Fibroblast of skin of right biceps (primary cell): Measurements from ENCODE around the gene GALNT17.

Source experiments
- DNase-seq: peaks from one replicate; pipeline ENCODE4 v3.0.0-alpha.2; 2013

Gene GALNT17

GRCh38 chr7:71645836-71646235 is 513.9 kb downstream of the GALNT17 start:
- DNase-seq = peak; percentile 25

DNA sequence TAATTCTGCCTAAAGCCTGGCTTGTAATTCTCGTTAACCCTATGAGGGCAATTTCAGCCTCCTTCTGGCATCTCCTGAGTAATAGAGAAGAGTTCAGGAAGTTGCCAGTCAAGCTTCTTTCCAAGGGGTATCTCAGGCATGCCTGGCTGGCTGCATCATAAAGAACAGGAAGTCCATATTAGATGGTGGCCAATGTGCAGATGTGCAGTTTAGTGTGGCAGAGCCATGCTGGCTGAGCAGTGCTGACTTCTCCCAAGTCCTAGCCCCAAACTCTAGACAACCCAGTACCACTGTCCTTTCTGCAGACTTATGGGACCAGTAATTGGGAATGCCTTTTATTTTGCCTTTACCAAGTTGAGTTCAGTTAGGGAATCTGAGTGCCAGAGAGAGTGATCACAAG is 517.9 kb downstream of the GALNT17 start:
- DNase-seq = no peak

DNA sequence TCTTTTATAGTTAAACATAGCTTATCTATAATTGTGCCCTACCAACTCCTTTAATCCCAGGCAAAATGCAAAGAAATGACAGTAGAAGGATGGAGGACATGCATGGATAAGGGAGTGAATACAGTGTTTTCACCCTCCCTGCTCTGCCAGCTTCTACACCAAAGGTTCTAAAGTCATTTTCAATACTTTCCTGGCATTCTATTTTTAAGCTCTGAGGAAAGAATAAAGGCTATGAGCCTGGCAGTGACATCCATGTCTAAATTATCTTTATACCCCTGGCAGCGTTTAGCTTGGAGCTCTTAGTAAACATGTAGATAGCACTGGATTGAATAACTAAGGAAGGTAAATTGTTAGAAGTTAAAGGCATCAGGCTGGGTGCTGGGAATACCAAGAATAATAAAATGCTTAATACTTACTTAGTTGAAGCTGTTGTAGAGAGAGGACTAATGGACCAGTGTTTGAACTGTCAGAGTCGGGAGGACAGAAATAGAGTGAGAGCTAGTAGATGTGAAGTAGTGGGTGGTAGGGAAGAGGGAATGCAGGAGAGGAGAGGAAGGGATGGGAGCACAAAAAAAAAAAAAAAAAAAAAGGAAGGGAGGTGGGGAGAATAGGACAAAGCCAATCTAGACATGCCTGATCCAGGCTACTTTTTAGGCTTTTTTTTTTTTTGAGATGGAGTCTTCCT is 518.9 kb downstream of the GALNT17 start:
- DNase-seq = no peak

GRCh38 chr7:71652510-71652909 is 520.6 kb downstream of the GALNT17 start:
- no peak for DNase-seq

DNA sequence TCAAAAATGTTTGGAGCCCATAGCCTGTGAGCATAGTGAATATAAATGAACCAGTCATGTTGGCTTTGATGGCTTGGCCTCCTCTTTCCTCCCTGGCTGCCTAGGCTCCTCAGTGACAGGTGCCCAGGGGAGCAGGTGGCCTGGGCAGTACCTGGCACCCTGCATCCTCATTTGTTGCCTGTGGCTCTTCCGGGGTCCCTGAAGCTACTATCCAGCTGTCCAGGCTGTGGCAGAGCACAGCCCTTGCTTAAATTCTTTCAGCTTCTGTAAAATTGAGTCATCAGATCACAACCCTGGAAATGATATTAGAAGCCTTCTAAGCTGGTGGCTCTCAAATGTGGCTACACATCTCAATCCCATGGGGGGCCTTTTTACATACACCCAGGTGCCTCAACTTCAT is 525.4 kb downstream of the GALNT17 start:
- DNase-seq = no peak

- no peak for DNase-seq
Observed at GRCh38 chr7:71659622-71660021, 527.7 kb downstream of the GALNT17 start.

- DNase-seq = no peak
Observed at GRCh38 chr7:71661671-71662224, 529.8 kb downstream of the GALNT17 start.

- no peak for DNase-seq
Observed at GRCh38 chr7:71665716-71666115, 533.8 kb downstream of the GALNT17 start.

- no peak for DNase-seq
Observed at GRCh38 chr7:71668572-71668971, 536.6 kb downstream of the GALNT17 start.

DNA sequence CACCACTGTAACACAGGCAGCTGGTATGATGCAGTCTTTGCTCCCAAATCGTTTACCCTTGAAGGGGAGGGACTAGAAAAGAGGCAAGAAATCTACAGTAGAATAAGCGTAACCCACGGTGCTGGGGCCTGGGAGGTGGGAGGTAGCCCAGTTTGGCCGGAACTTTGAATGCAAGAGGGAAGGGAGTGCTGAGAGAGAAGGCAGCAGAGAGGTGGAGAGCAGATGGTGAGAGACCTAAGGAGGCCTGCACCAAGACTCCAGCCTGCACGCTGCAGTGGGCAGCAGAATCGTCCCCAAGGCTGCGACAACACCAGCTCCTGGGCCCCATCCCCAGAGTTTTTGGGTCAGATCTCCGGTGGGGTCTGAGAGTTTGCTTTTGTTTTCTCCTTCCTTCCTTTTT is 547.5 kb downstream of the GALNT17 start:
- no peak for DNase-seq

- DNase-seq = no peak
Observed at GRCh38 chr7:71682181-71682580, 550.2 kb downstream of the GALNT17 start.

- peak; percentile 20 for DNase-seq
Observed at GRCh38 chr7:71682841-71683781, 551.2 kb downstream of the GALNT17 start.

DNA sequence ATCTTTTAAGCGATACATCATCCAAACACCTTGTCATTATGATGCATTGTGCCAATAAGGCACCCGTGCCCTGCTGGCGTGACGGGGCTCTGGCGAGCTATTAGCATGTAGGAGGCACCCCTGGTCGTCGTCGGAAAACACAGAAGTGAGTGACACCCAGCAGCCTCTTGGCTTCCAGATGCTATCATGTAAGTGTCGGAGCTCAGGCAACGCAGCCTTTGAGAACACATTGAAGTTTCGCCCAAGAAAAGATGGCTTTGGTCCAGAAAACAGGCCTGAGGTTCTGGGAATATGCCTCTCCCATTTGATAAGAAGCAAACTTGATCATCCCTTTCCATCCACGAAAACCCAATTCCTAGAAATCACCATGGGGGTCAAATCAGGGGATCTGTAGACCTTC is 555.3 kb downstream of the GALNT17 start:
- no peak for DNase-seq

GRCh38 chr7:71687831-71688599 is 556.1 kb downstream of the GALNT17 start:
- no peak for DNase-seq

DNA sequence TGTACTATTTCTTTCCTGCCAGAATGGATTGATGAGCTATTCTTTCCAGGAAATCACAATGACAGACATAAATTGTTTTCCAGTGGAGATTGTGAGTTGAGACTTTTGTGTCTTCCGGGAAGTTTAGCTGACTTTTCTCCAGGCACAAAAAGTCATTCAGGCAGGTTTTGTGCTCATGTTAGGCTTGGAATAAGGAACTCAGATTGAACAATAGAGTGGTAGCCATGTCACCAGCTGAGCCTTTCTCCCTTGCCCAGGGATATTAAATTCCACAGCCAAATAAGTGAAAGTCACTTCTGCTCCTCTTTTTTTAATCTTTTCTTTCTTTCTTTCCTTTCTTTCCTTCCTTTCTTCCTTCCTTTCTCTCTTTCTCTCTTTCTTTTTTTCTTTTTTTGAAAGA is 559.6 kb downstream of the GALNT17 start:
- no peak for DNase-seq

DNA sequence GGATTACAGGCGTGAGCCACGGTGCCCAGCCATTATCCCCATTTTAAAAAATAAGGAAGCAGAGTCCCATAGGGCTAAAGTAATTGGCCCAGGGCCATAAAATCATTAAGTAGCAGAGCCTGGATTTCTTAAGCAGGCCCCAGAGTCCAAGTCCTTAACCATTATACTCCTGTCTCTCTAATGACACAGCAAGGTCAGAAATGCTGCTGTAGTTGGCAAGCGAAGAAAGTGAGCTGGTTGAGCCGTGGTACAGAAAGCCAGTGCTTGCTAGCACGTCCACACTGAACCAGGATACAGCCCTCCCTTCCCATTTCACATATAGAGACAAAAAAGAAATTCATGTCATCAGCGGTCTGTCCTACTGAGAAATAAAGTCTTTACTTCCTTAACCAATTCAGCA is 562.7 kb downstream of the GALNT17 start:
- DNase-seq = no peak

DNA sequence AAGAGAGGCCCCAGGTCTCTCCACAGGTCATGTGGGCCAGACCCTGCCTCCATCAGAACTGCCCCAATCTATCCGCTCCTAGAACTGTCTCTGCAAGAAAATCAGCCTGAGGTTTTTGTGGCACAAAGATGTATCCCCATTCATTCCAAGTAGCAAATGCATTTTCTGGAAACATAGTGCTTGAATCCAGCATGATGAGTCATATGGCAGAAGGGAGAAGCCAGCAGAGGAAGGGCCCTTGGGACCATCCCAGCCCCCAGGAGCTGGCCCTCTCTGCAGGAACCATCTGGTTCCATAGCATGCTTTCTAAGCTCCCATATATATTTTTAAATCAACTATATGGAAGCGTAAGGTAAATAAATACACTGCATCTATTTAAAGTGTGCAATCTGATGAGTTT is 563.2 kb downstream of the GALNT17 start:
- peak; percentile 76 for DNase-seq

DNA sequence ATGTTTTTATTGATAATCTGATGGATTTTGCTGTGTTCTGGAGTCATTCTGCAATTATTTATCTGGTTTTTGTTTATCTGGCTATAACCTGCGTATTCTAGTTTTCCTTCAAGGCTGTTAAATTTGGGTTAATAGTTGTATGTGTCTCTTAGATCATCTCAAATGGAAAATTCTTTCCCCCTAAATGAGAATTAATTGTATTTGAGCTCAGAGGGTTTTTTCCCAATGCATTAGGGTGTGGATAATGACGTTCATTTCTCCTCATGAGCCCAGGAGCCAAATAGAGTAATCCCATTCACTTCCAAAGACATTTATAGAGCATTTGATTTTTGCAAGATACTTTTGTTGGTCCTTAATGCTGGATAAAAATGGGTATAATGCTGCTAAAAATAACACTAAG is 564.6 kb downstream of the GALNT17 start:
- no peak for DNase-seq

- DNase-seq = no peak
Observed at GRCh38 chr7:71697400-71697799, 565.5 kb downstream of the GALNT17 start.

GRCh38 chr7:71705217-71705616 is 573.3 kb downstream of the GALNT17 start:
- DNase-seq = peak; percentile 72

DNA sequence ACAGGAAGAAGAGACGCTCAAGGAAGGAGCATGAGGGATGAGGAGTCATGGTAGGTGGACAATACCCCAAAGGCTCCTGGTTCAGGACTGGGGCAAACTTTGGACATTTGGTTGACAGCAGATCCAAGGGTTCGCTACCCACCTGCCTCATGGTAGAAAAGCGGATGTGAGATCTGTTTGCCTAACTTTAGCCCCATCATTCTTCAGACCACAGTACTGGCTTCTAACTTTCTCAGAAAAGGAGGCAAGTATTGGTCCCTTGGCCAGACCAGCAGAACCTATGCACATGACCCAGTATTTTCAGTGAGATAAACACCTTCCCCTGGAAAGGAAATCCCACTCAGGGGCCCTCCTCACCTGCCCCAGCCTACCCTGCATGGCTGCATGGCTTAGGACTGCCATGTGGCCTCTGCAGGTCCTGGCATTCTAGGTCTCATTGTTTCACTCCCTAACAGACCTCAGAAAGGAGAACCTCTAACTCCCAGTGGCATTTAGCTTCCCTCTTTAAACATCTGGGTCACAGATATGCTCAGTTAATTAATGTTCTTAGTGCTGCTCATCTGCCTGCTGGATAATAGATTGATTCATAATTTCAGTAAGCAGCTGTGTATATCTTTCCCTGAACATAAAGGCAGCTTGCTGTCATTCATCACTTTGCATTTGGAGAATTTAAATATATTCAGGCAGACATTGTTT is 574.1 kb downstream of the GALNT17 start:
- no peak for DNase-seq

DNA sequence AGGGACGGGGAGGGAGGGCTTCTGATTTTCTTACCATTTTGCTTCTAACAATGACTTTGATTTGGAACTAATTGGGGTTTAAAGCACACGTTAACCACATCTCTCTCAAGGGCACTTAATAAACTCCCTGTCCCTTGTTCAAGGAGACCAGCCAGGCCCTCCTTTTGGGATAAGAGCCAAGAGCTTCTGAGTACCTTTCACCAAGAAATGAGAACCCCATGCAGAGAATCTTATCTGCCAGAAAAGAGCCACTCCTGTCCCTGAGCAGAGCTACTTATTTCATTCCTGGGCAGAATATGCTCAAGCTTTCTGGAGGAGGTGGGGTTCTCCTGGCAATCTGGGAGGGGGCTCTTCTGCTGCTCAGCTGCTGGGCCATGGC is 574.6 kb downstream of the GALNT17 start:
- DNase-seq = no peak

DNA sequence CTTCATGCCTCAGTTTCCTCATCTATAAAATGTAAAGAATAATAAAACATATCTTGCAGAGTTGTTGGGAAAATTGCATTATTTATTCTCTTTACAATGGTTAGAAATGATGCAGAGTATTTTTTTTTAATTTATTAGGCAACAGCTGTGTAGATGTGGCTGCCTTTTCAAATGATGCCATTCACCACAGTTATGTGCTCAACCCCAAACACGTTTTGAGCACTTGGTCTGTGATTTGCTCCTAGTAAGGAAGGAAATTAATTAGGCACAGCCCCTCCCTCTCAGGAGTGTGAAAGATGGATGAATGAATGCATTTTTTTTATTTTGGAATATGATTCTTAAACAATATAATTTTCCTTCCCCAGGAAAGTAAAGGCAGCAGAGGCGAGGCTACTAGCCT is 575.1 kb downstream of the GALNT17 start:
- no peak for DNase-seq
